Subcutaneous abdominal adipose tissue (tissue), 5 donors: Measurements from ENCODE around the gene ODAD4.
"Not testable (repeated sequence)": the region's sequence is repeated elsewhere in the genome, so short reads cannot be mapped to it uniquely, and the experiment has no call there.

Source experiments
- H3K27ac ChIP-seq: one replicate; pipeline ENCODE4 v1.7.0; 2013; ENCODE audit warnings: low read depth, mild to moderate bottlenecking, inconsistent platforms, low read length, moderate library complexity
- H3K27me3 ChIP-seq, 5 donors: one replicate each; pipeline ENCODE4 v1.7.0; 2013; ENCODE audit warnings: low read length in 5 of 5, inconsistent platforms in 1 of 5; ENCODE audit not compliant: control insufficient read depth in 5 of 5, insufficient read depth in 4 of 5
- H3K36me3 ChIP-seq, 5 donors: one replicate each; pipeline ENCODE4 v1.7.0; 2013; ENCODE audit warnings: low read length in 5 of 5; ENCODE audit not compliant: control insufficient read depth in 5 of 5, insufficient read depth in 5 of 5
- H3K4me1 ChIP-seq, 5 donors: one replicate each; pipeline ENCODE4 v1.7.0; 2013; ENCODE audit warnings: low read length in 5 of 5, mild to moderate bottlenecking in 3 of 5, moderate library complexity in 1 of 5; ENCODE audit not compliant: control insufficient read depth in 5 of 5, insufficient read depth in 5 of 5
- H3K4me3 ChIP-seq, 5 donors: one replicate each; pipeline ENCODE4 v1.7.0; 2013; ENCODE audit warnings: low read length in 5 of 5, low read depth in 1 of 5
- H3K9ac ChIP-seq, 5 donors: one replicate each; pipeline ENCODE4 v1.7.0; 2013; ENCODE audit warnings: low read length in 5 of 5, mild to moderate bottlenecking in 4 of 5, moderate library complexity in 3 of 5
- H3K9me3 ChIP-seq, 5 donors: one replicate each; pipeline ENCODE4 v1.7.0; 2013; ENCODE audit warnings: low read length in 5 of 5; ENCODE audit not compliant: control insufficient read depth in 5 of 5
- donor health status: healthy.
- donor health status: healthy.
- donor health status: healthy.
- donor health status: healthy.
- donor health status: healthy.

The ODAD4 gene

GRCh38 chr17:42010266-42010680, 79.9 kb downstream of the ODAD4 start:
- H3K36me3 ChIP-seq, H3K4me3 ChIP-seq, H3K9me3 ChIP-seq, H3K27me3 ChIP-seq: not testable (repeated sequence)
- Histone ChIP-seq H3K27ac (peak overlapping the region; percentile 73), H3K9ac (peak overlapping the region in 1 of 5 donors; percentile 32), H3K4me1 (peaks cover 0 to 63% (median 59%) of the 10 kb centered on the region in 5 donors)

- H3K4me3 ChIP-seq, result no peak overlapping the region
- H3K36me3 ChIP-seq, result no peaks in the 10 kb centered on the region
- peak overlapping the region in 2 of 5 donors; percentile 32 to 52 for H3K9ac ChIP-seq
- H3K9me3 ChIP-seq, result no peaks in the 10 kb centered on the region
- no peaks in the 10 kb centered on the region for H3K27me3 ChIP-seq
- H3K4me1 ChIP-seq, result peaks cover 2 to 66% (median 65%) of the 10 kb centered on the region in 5 donors
- H3K27ac ChIP-seq, result peak overlapping the region; percentile 73
Observed at GRCh38 chr17:42010898-42011516, 80.6 kb downstream of the ODAD4 start.

- H3K4me3 ChIP-seq, H3K9me3 ChIP-seq, H3K27me3 ChIP-seq, H3K36me3 ChIP-seq: not testable (repeated sequence)
- H3K27ac ChIP-seq, result peak overlapping the region; percentile 2
- H3K4me1 ChIP-seq, result peaks cover 2 to 68% (median 66%) of the 10 kb centered on the region in 5 donors
- H3K9ac ChIP-seq, result peak overlapping the region in 1 of 5 donors; percentile 41
Observed at GRCh38 chr17:42012363-42012762, 81.9 kb downstream of the ODAD4 start.

- H3K36me3 ChIP-seq, H3K4me3 ChIP-seq, H3K27me3 ChIP-seq, H3K9me3 ChIP-seq: not testable (repeated sequence)
- Histone ChIP-seq H3K4me1 (peaks cover 6 to 76% (median 73%) of the 10 kb centered on the region in 5 donors), H3K27ac (peak overlapping the region; percentile 2), H3K9ac (peak overlapping the region in 1 of 5 donors; percentile 52)
Observed at GRCh38 chr17:42013740-42014139, 83.3 kb downstream of the ODAD4 start.
